Uterus (tissue), 2 donors: ENCODE results near the gene MAP3K19.
A peak's percentile ranks its signal among the peaks of the same experiment; 100 is the strongest.

Source experiments
- POLR2A ChIP-seq, 2 donors: fragments of 450-650 bp; IDR thresholded peaks; one replicate each; pipeline ENCODE4 v1.6.1; 2016; ENCODE audit warnings: antibody characterized with exemption in 2 of 2, mild to moderate bottlenecking in 1 of 2, moderate library complexity in 1 of 2
- TF ChIP-seq, protein P1 (sequence below), 4 experiments: fragments of 200-600 bp in 2 of 4; fragments of 450-650 bp in 2 of 4; sonication (generic) in 2 of 4; IDR thresholded peaks; one replicate each; pipeline ENCODE4 v1.5.1; 2016 to 2019; ENCODE audit warnings: antibody characterized with exemption in 4 of 4, mild to moderate bottlenecking in 2 of 4, moderate library complexity in 1 of 4

DNA sequence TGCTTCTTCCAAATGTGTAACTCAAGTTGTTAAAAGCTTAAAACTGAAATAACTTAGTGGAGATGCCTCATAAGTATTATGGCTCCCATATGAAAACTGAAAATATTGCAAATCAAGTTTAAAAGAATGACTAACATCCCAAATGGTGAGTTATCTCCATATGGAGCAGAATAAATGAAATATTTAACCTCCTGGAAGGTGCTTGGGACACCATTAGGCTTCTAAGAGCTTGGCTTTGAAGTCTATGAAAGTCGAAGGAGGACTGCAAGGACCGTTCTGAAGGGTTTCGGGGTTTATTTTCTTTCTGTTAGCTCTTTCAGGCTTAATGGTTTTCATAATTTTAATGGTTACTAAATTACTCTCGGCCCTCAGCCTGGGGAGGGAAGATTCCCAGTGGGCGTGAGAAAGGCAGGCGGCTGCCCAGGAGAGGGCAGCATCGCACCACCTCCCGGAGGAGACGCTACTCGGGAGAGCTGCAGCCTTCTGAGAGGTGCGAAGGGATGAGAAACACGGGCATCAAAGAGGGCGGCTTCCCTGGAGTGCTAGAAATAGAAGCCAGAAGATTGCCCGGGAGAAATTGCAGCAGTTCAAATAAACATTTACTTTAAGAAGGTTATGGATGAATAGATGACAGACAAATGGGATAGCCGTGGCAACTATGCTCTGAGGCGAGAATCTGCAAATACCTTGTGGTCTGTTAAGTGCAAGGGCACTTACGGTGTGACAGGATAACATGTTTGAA, 43.1 kb downstream of the MAP3K19 start:
- TF ChIP-seq, protein P1, sequence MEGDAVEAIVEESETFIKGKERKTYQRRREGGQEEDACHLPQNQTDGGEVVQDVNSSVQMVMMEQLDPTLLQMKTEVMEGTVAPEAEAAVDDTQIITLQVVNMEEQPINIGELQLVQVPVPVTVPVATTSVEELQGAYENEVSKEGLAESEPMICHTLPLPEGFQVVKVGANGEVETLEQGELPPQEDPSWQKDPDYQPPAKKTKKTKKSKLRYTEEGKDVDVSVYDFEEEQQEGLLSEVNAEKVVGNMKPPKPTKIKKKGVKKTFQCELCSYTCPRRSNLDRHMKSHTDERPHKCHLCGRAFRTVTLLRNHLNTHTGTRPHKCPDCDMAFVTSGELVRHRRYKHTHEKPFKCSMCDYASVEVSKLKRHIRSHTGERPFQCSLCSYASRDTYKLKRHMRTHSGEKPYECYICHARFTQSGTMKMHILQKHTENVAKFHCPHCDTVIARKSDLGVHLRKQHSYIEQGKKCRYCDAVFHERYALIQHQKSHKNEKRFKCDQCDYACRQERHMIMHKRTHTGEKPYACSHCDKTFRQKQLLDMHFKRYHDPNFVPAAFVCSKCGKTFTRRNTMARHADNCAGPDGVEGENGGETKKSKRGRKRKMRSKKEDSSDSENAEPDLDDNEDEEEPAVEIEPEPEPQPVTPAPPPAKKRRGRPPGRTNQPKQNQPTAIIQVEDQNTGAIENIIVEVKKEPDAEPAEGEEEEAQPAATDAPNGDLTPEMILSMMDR (IDR thresholded peaks at IDR 0.05): peak; percentile 81 to 91 (median 86)
- no peak for TF ChIP-seq POLR2A (IDR thresholded peaks at IDR 0.05)
